Adrenal gland (tissue), 5 donors: Measurements from ENCODE around the gene MEIOB.

ENCODE experiments used
- POLR2A ChIP-seq, 2 donors: fragments of 450-650 bp; IDR thresholded peaks; one replicate each; pipeline ENCODE4 v1.6.1; 2017; ENCODE audit warnings: antibody characterized with exemption in 2 of 2, mild to moderate bottlenecking in 2 of 2, moderate library complexity in 1 of 2
- TF ChIP-seq, protein P1 (sequence below), 6 experiments: fragments of 450-650 bp in 4 of 6; fragments of 200-600 bp in 2 of 6; sonication (generic) in 1 of 6; IDR thresholded peaks; 1 replicate in 5 of 6; 2 replicates in 1 of 6; pipeline versions ENCODE4 v1.5.1 to v1.8.0; 2016 to 2021; ENCODE audit warnings: antibody characterized with exemption in 6 of 6, mild to moderate bottlenecking in 2 of 6, moderate library complexity in 1 of 6
- donor health status: DM: no; HTN: no; CAD: no.

DNA sequence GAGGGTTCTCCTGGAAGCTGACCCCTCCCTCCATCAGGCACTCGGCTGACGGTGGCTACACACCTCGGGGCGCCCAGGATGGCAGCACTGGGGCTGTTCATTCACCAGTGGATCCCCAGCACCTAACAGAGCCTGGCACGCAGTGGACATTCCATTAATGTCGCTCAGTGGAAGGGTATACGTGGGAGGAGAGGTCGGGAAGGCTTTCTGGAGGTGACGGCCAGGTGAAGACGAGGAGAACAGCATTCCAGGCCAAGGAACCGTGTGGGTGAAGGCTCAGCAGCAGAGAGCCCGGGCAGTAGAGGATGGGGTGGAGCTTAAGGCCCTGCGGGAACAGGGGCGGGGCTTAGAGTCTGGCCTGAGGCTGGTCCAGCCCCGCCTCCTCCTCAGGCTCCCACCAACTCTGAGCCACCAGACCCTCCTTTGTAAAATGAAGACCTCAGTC is 48.8 kb upstream of the MEIOB start:
- TF ChIP-seq, protein P1, sequence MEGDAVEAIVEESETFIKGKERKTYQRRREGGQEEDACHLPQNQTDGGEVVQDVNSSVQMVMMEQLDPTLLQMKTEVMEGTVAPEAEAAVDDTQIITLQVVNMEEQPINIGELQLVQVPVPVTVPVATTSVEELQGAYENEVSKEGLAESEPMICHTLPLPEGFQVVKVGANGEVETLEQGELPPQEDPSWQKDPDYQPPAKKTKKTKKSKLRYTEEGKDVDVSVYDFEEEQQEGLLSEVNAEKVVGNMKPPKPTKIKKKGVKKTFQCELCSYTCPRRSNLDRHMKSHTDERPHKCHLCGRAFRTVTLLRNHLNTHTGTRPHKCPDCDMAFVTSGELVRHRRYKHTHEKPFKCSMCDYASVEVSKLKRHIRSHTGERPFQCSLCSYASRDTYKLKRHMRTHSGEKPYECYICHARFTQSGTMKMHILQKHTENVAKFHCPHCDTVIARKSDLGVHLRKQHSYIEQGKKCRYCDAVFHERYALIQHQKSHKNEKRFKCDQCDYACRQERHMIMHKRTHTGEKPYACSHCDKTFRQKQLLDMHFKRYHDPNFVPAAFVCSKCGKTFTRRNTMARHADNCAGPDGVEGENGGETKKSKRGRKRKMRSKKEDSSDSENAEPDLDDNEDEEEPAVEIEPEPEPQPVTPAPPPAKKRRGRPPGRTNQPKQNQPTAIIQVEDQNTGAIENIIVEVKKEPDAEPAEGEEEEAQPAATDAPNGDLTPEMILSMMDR (IDR thresholded peaks at IDR 0.05), result no peak
- no peak for TF ChIP-seq POLR2A (IDR thresholded peaks at IDR 0.05)
